OCI-LY1 (cell line): Measurements from ENCODE around the gene IL33.
A peak's percentile ranks its signal among the peaks of the same experiment; 100 is the strongest.

Experiments
- H2AFZ ChIP-seq: fragments of 200-600 bp; sonication (generic), shearing (Covaris generic); 2 replicates; pipeline ENCODE4 v1.6.0; 2014; ENCODE audit warnings: antibody characterized with exemption, mild to moderate bottlenecking, low read length
- H3F3A ChIP-seq: fragments of 200-600 bp; sonication (generic), shearing (Covaris generic); 2 replicates; pipeline ENCODE4 v1.6.0; 2014; ENCODE audit warnings: mild to moderate bottlenecking, antibody characterized with exemption, low read length, moderate library complexity; ENCODE audit not compliant: insufficient read depth
- H3K27ac ChIP-seq: fragments of 200-600 bp; sonication (generic); 2 replicates; pipeline ENCODE4 v1.5.1; 2014; ENCODE audit warnings: low read length, mixed run types, mild to moderate bottlenecking, low read depth; ENCODE audit not compliant: poor library complexity, severe bottlenecking
- H3K27me3 ChIP-seq: fragments of 200-600 bp; sonication (generic); 2 replicates; pipeline ENCODE4 v1.6.0; 2014; ENCODE audit warnings: antibody characterized with exemption, mild to moderate bottlenecking, low read length, moderate library complexity; ENCODE audit not compliant: insufficient read depth
- H3K36me3 ChIP-seq: fragments of 200-600 bp; sonication (generic); 2 replicates; pipeline ENCODE4 v1.6.1; 2014; ENCODE audit warnings: mild to moderate bottlenecking, antibody characterized with exemption, low read length, moderate library complexity, mixed read lengths; ENCODE audit not compliant: insufficient read depth
- H3K4me1 ChIP-seq: fragments of 200-600 bp; sonication (generic); 2 replicates; pipeline ENCODE4 v1.5.1; 2014; ENCODE audit warnings: mild to moderate bottlenecking, low read length, moderate library complexity; ENCODE audit not compliant: insufficient read depth, severe bottlenecking
- H3K4me2 ChIP-seq: fragments of 200-600 bp; sonication (generic), shearing (Covaris generic); 2 replicates; pipeline ENCODE4 v1.6.1; 2014; ENCODE audit warnings: low read length
- H3K4me3 ChIP-seq: fragments of 200-600 bp; sonication (generic); 2 replicates; pipeline ENCODE4 v1.5.1; 2014; ENCODE audit warnings: low read length, low read depth, mild to moderate bottlenecking, mixed read lengths; ENCODE audit not compliant: poor library complexity, severe bottlenecking
- H3K79me2 ChIP-seq: fragments of 200-600 bp; shearing (Covaris generic); 2 replicates; pipeline ENCODE4 v1.6.1; 2016; ENCODE audit warnings: mixed run types, low read length, mixed read lengths; ENCODE audit not compliant: insufficient read depth
- H3K9ac ChIP-seq: fragments of 200-600 bp; sonication (generic), shearing (Covaris generic); 2 replicates; pipeline ENCODE4 v1.6.1; 2014; ENCODE audit warnings: mild to moderate bottlenecking, low read length, mixed read lengths
- H3K9me2 ChIP-seq: fragments of 200-600 bp; sonication (generic), shearing (Covaris generic); 2 replicates; pipeline ENCODE4 v1.6.1; 2014; ENCODE audit warnings: low read depth, mild to moderate bottlenecking, low read length, mixed read lengths
- H3K9me3 ChIP-seq: fragments of 200-600 bp; shearing (Covaris generic); 2 replicates; pipeline ENCODE4 v1.6.1; 2014; ENCODE audit warnings: low read length, mixed read lengths
- H4K20me1 ChIP-seq: fragments of 200-600 bp; sonication (generic), shearing (Covaris generic); 2 replicates; pipeline ENCODE4 v1.6.0; 2016; ENCODE audit warnings: mild to moderate bottlenecking, low read length; ENCODE audit not compliant: insufficient read depth
- EZH2 ChIP-seq: fragments of 200-600 bp; sonication (generic), shearing (Covaris generic); IDR thresholded peaks from 2 replicates; pipeline ENCODE4 v1.8.0; 2017; ENCODE audit warnings: borderline replicate concordance, mixed run types, mild to moderate bottlenecking, antibody characterized with exemption, low read length, moderate library complexity, mixed read lengths
- TF ChIP-seq, protein P1 (sequence below): fragments of 200-600 bp; sonication (generic), shearing (Covaris generic); IDR thresholded peaks from 2 replicates; pipeline ENCODE4 v1.5.1; 2017; ENCODE audit warnings: mild to moderate bottlenecking, antibody characterized with exemption, low read length, moderate library complexity, mixed read lengths

Gene IL33

DNA sequence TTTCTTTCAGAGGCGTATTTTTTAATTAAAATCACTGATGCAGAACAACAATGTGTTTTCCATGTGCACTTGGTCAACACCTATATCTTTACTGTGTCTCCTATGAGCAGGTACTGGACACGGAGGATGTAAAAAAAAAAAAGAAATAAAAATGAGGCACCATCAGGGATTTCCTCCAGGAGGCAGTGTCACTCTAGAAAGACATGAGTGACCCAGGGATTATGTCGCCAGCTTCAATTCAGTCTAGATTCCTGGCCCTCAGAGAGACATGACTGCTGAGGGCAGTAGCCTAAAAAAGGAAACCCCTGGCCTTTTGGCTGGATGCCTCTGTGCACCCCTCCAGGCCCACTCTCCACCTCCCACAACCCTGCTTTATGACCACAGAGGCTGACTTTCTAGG is 18.3 kb upstream of the IL33 start:
- H3F3A ChIP-seq: no peaks in the 10 kb centered on the region
- no peaks in the 10 kb centered on the region for H3K4me1 ChIP-seq
- H3K36me3 ChIP-seq: no peaks in the 10 kb centered on the region
- H3K4me2 ChIP-seq: no peak overlapping the region
- H3K27ac ChIP-seq: no peak overlapping the region
- H3K9ac ChIP-seq: no peak overlapping the region
- H3K79me2 ChIP-seq: no peaks in the 10 kb centered on the region
- no peak overlapping the region for H2AFZ ChIP-seq
- no peak overlapping the region for H3K4me3 ChIP-seq
- no peaks in the 10 kb centered on the region for H3K27me3 ChIP-seq
- TF ChIP-seq EZH2: no peak
- TF ChIP-seq, protein P1, sequence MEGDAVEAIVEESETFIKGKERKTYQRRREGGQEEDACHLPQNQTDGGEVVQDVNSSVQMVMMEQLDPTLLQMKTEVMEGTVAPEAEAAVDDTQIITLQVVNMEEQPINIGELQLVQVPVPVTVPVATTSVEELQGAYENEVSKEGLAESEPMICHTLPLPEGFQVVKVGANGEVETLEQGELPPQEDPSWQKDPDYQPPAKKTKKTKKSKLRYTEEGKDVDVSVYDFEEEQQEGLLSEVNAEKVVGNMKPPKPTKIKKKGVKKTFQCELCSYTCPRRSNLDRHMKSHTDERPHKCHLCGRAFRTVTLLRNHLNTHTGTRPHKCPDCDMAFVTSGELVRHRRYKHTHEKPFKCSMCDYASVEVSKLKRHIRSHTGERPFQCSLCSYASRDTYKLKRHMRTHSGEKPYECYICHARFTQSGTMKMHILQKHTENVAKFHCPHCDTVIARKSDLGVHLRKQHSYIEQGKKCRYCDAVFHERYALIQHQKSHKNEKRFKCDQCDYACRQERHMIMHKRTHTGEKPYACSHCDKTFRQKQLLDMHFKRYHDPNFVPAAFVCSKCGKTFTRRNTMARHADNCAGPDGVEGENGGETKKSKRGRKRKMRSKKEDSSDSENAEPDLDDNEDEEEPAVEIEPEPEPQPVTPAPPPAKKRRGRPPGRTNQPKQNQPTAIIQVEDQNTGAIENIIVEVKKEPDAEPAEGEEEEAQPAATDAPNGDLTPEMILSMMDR: peak; percentile 42
- H3K9me2 ChIP-seq: no peaks in the 10 kb centered on the region
- H3K9me3 ChIP-seq: no peaks in the 10 kb centered on the region
- no peaks in the 10 kb centered on the region for H4K20me1 ChIP-seq

GRCh38 chr9:6198251-6198650 is 17.4 kb upstream of the IL33 start:
- H3F3A ChIP-seq: no peaks in the 10 kb centered on the region
- H3K9me3 ChIP-seq: no peaks in the 10 kb centered on the region
- H3K9me2 ChIP-seq: no peaks in the 10 kb centered on the region
- no peaks in the 10 kb centered on the region for H4K20me1 ChIP-seq
- H3K79me2 ChIP-seq: no peaks in the 10 kb centered on the region
- H3K4me3 ChIP-seq: no peak overlapping the region
- no peaks in the 10 kb centered on the region for H3K4me1 ChIP-seq
- H3K4me2 ChIP-seq: no peak overlapping the region
- H3K27me3 ChIP-seq: no peaks in the 10 kb centered on the region
- TF ChIP-seq, protein P1: no peak
- TF ChIP-seq EZH2: no peak
- no peak overlapping the region for H3K27ac ChIP-seq
- no peak overlapping the region for H3K9ac ChIP-seq
- H3K36me3 ChIP-seq: no peaks in the 10 kb centered on the region
- no peak overlapping the region for H2AFZ ChIP-seq

GRCh38 chr9:6199596-6199995 is 16.0 kb upstream of the IL33 start:
- TF ChIP-seq, protein P1: no peak
- no peak for TF ChIP-seq EZH2
- Histone ChIP-seq H3K9me2 (no peaks in the 10 kb centered on the region), H3K9me3 (no peaks in the 10 kb centered on the region), H3K36me3 (no peaks in the 10 kb centered on the region), H3K27me3 (no peaks in the 10 kb centered on the region), H3K9ac (no peak overlapping the region), H3K79me2 (no peaks in the 10 kb centered on the region), H4K20me1 (no peaks in the 10 kb centered on the region), H3K4me2 (no peak overlapping the region), H3K27ac (no peak overlapping the region), H3F3A (no peaks in the 10 kb centered on the region), H3K4me1 (no peaks in the 10 kb centered on the region), H3K4me3 (no peak overlapping the region), H2AFZ (no peak overlapping the region)
